ENCODE measurements around the gene CDK19. TPM values are rescaled to one million over a fixed set of nuclear protein-coding genes. Genes with fewer than 3 reads are reported as not detected.
A peak's percentile ranks its signal among the peaks of the same experiment; 100 is the strongest.

The CDK19 gene
- total and polyA plus RNA-seq, 2 of the 13 experiments (the other 11 are each of a cell fraction or from before 2014, with no cell fraction given): 13.4 to 27.0 TPM

DNA sequence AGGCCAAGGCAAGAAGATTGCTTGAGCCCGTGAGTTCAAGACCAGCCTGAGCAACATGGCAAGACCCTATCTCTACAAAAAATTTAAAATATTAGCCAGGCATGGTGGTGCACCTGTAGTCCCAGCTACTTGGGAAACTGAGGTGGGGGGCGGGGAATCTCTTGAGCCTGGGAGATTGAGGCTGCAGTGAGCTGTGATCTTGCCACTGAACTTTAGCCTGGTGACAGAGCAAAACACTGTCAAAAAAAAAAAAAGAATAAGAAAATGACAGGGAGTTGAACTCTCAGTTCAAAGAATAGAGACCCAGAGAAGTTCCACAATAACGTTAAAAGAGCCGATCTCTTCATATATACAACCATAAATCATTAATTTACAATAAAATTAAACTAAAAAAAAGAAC is 34.5 kb upstream of the CDK19 start:
- peaks cover 13% of the 10 kb centered on the region for H3K4me1 ChIP-seq (ENCODE audit: insufficient read depth, low read length)
- no peak overlapping the region for H3K27ac ChIP-seq (ENCODE audit: extremely low read length, insufficient read depth, low read length)
- no peak overlapping the region for H2AFZ ChIP-seq (ENCODE audit: low read length)
- no peak for ATAC-seq
- POLR2A ChIA-PET: interaction anchor here (1.7 kb wide), 1 partner anchor 24 kb away, joined by 9 read pairs; no protein-coding TSS in a partner anchor
- H3K9me3 ChIP-seq (ENCODE audit: low read length): no peaks in the 10 kb centered on the region
- FAIRE-seq: no peak
- no peaks in the 10 kb centered on the region for H3K27me3 ChIP-seq (ENCODE audit: control insufficient read depth in 1 of 2, insufficient read depth in 2 of 2, low read length in 2 of 2)
- BruUV-seq (replicated peaks): no TSS peak
- 27% methylated on average over 4 of the region's 4 CpGs for WGBS (ENCODE audit: low lambda C conversion rate)
- in situ Hi-C loops (cut with HindIII; ENCODE audit: extremely low pct_ligation_motif_present, low pct_unique_long_range_greater_than_20kb): no loop called here
- H3K36me3 ChIP-seq (replicated peaks in 1 of 2; ENCODE audit: control insufficient read depth in 1 of 2, insufficient read depth in 2 of 2, low read length in 2 of 2): no peaks in the 10 kb centered on the region
- H3K79me2 ChIP-seq (ENCODE audit: insufficient read depth, low read length): no peaks in the 10 kb centered on the region
- no peak overlapping the region for H3K4me3 ChIP-seq (replicated peaks in 1 of 3; ENCODE audit: insufficient read depth in 1 of 3, low read depth in 2 of 3, low read length in 3 of 3)
- CTCF ChIA-PET (ENCODE audit: low intra/inter-chr PET ratio, low total read pairs): no interaction called here
- no peak for DNase-seq (ENCODE audit: low spot score)
- intact Hi-C loops (cut with micrococcal nuclease; ENCODE audit: unreplicated experiment): no loop called here
- H4K20me1 ChIP-seq (ENCODE audit: insufficient read depth, low read length): no peaks in the 10 kb centered on the region
- TF ChIP-seq PCBP1 (IDR thresholded peaks at IDR 0.05; ENCODE audit: borderline replicate concordance, low read depth, low read length) (no peak), ZNF362 (CRISPR knock-in tag; IDR thresholded peaks at IDR 0.05; ENCODE audit: borderline replicate concordance) (peak; percentile 32; the same call in 1 of the 2 replicates)
- peak overlapping the region; percentile 47; the same call in 1 of the 2 replicates for H3K4me2 ChIP-seq (ENCODE audit: low read depth, low read length)
- H3K9ac ChIP-seq (ENCODE audit: insufficient read depth, low read depth, low read length): no peak overlapping the region

GRCh38 chr6:110841266-110841665 is 26.0 kb upstream of the CDK19 start:
- TF ChIP-seq ZNF331 (CRISPR knock-in tag; IDR thresholded peaks at IDR 0.05) (no peak), POLR2AphosphoS2 (IDR thresholded peaks at IDR 0.05; ENCODE audit: low read depth, low read length) (no peak), TFE3 (CRISPR knock-in tag; IDR thresholded peaks at IDR 0.05) (no peak), CBFB (CRISPR knock-in tag; IDR thresholded peaks at IDR 0.05) (no peak), TEAD2 (CRISPR knock-in tag; IDR thresholded peaks at IDR 0.05) (no peak), ZFP62 (CRISPR knock-in tag; IDR thresholded peaks at IDR 0.05) (no peak), TRIM24 (CRISPR knock-in tag; IDR thresholded peaks at IDR 0.05) (no peak), NCOA1 (CRISPR knock-in tag; IDR thresholded peaks at IDR 0.05) (no peak)
- TF ChIP-seq, protein P1, sequence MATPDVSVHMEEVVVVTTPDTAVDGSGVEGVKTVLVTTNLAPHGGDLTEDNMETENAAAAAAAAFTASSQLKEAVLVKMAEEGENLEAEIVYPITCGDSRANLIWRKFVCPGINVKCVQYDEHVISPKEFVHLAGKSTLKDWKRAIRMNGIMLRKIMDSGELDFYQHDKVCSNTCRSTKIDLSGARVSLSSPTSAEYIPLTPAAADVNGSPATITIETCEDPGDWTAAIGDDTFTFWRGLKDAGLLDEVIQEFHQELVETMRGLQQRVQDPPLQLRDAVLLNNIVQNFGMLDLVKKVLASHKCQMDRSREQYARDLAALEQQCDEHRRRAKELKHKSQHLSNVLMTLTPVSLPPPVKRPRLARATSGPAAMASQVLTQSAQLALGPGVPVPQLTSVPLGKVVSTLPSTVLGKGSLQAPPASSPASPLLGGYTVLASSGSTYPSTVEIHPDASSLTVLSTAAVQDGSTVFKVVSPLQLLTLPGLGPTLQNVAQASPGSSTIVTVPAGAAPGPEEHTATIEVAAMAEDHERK (CRISPR knock-in tag; IDR thresholded peaks at IDR 0.05; ENCODE audit: low read depth): no peak
- TF ChIP-seq, protein P2, sequence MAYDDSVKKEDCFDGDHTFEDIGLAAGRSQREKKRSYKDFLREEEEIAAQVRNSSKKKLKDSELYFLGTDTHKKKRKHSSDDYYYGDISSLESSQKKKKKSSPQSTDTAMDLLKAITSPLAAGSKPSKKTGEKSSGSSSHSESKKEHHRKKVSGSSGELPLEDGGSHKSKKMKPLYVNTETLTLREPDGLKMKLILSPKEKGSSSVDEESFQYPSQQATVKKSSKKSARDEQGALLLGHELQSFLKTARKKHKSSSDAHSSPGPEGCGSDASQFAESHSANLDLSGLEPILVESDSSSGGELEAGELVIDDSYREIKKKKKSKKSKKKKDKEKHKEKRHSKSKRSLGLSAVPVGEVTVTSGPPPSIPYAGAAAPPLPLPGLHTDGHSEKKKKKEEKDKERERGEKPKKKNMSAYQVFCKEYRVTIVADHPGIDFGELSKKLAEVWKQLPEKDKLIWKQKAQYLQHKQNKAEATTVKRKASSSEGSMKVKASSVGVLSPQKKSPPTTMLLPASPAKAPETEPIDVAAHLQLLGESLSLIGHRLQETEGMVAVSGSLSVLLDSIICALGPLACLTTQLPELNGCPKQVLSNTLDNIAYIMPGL (CRISPR knock-in tag; IDR thresholded peaks at IDR 0.05; ENCODE audit: borderline replicate concordance in 1 of 2, low read depth in 1 of 2): no peak
- H4K20me1 ChIP-seq (ENCODE audit: insufficient read depth, low read length): no peaks in the 10 kb centered on the region
- H2AFZ ChIP-seq (ENCODE audit: low read length): no peak overlapping the region
- no peaks in the 10 kb centered on the region for H3K36me3 ChIP-seq (replicated peaks in 1 of 2; ENCODE audit: control insufficient read depth in 1 of 2, insufficient read depth in 2 of 2, low read length in 2 of 2)
- no peaks in the 10 kb centered on the region for H3K79me2 ChIP-seq (ENCODE audit: insufficient read depth, low read length)
- H3K27me3 ChIP-seq (ENCODE audit: control insufficient read depth in 1 of 2, insufficient read depth in 2 of 2, low read length in 2 of 2): no peaks in the 10 kb centered on the region
- H3K4me3 ChIP-seq (replicated peaks in 1 of 3; ENCODE audit: insufficient read depth in 1 of 3, low read depth in 2 of 3, low read length in 3 of 3): no peak overlapping the region
- FAIRE-seq (no peak), DNase-seq (ENCODE audit: low spot score) (no peak), ATAC-seq (no peak)
- no peak overlapping the region for H3K4me2 ChIP-seq (ENCODE audit: low read depth, low read length)
- H3K4me1 ChIP-seq (ENCODE audit: insufficient read depth, low read length): no peaks in the 10 kb centered on the region
- in situ Hi-C loops (cut with HindIII; ENCODE audit: extremely low pct_ligation_motif_present, low pct_unique_long_range_greater_than_20kb) (no loop called here), intact Hi-C loops (cut with micrococcal nuclease; ENCODE audit: unreplicated experiment) (no loop called here)
- no TSS peak for BruUV-seq (replicated peaks)
- no peak overlapping the region for H3K9ac ChIP-seq (ENCODE audit: insufficient read depth, low read depth, low read length)
- WGBS (ENCODE audit: low lambda C conversion rate): 88% methylated on average over 6 of the region's 6 CpGs
- CTCF ChIA-PET (ENCODE audit: low intra/inter-chr PET ratio, low total read pairs): no interaction called here
- POLR2A ChIA-PET: no interaction called here
- no peak overlapping the region for H3K27ac ChIP-seq (ENCODE audit: extremely low read length, insufficient read depth, low read length)
- no peaks in the 10 kb centered on the region for H3K9me3 ChIP-seq (ENCODE audit: low read length)

Measured in HepG2 (cell line).